ENCODE measurements around the gene F2R.

- TF ChIP-seq SUZ12 (IDR thresholded peaks at IDR 0.05; ENCODE audit: extremely low read depth, insufficient read depth, insufficient read length) (no peak), YY1 (IDR thresholded peaks at IDR 0.05; ENCODE audit: insufficient read depth, insufficient read length) (no peak)
Observed at GRCh38 chr5:76745670-76746069, 29.7 kb downstream of the F2R start.
